DND-41 (cell line): ENCODE measurements around the gene DRICH1.
"Not testable (repeated sequence)": the region's sequence is repeated elsewhere in the genome, so short reads cannot be mapped to it uniquely, and the experiment has no call there.

Experiments
- ATAC-seq: fragments of 200-7000 bp; cut with Tn5 transposase; 3 replicates; pipeline ENCODE4 v1.9.1; 2021; ENCODE audit warnings: low read depth; ENCODE audit not compliant: insufficient read depth
- DNase-seq: peaks from one replicate; pipeline ENCODE4 v3.0.0-alpha.2; 2020
- H2AFZ ChIP-seq: 2 replicates; pipeline ENCODE4 v1.6.0; 2012; ENCODE audit warnings: low read depth, low read length
- H3K27ac ChIP-seq: 2 replicates; pipeline ENCODE4 v1.5.1; 2012; ENCODE audit warnings: low read length, inconsistent platforms
- H3K27me3 ChIP-seq: fragments of 200-600 bp; sonication (generic); 2 replicates; pipeline ENCODE4 v1.6.0; 2012; ENCODE audit warnings: low read length, mild to moderate bottlenecking, inconsistent platforms; ENCODE audit not compliant: insufficient read depth, poor library complexity
- H3K36me3 ChIP-seq: 2 replicates; pipeline ENCODE4 v1.5.1; 2012; ENCODE audit warnings: low read length, inconsistent platforms; ENCODE audit not compliant: insufficient read depth
- H3K4me1 ChIP-seq: 2 replicates; pipeline ENCODE4 v1.5.1; 2012; ENCODE audit warnings: mild to moderate bottlenecking, low read length; ENCODE audit not compliant: insufficient read depth
- H3K4me2 ChIP-seq: 2 replicates; pipeline ENCODE4 v1.6.0; 2012; ENCODE audit warnings: mild to moderate bottlenecking, moderate library complexity, low read length, inconsistent platforms; ENCODE audit not compliant: insufficient read depth
- H3K4me3 ChIP-seq, 2 experiments: fragments of 200-600 bp in 1 of 2; shearing (Covaris generic) in 1 of 2; 2 replicates each; pipeline ENCODE4 v1.5.1; 2012 to 2016; ENCODE audit warnings: inconsistent platforms in 2 of 2, low read length in 2 of 2, mild to moderate bottlenecking in 2 of 2, low read depth in 1 of 2, moderate library complexity in 1 of 2
- H3K79me2 ChIP-seq: 2 replicates; pipeline ENCODE4 v1.6.0; 2012; ENCODE audit warnings: low read length, inconsistent platforms; ENCODE audit not compliant: insufficient read depth
- H3K9ac ChIP-seq: 2 replicates; pipeline ENCODE4 v1.6.0; 2012; ENCODE audit warnings: low read depth, mild to moderate bottlenecking, inconsistent platforms, low read length, moderate library complexity
- H3K9me3 ChIP-seq: 2 replicates; pipeline ENCODE4 v1.5.1; 2012; ENCODE audit warnings: low read length, moderate library complexity, mild to moderate bottlenecking, inconsistent platforms; ENCODE audit not compliant: insufficient read depth, severe bottlenecking
- H4K20me1 ChIP-seq: 2 replicates; pipeline ENCODE4 v1.6.0; 2012; ENCODE audit warnings: low read length; ENCODE audit not compliant: insufficient read depth
- EZH2 ChIP-seq: IDR thresholded peaks from 3 replicates; pipeline ENCODE4 v1.6.1; 2012; ENCODE audit warnings: borderline replicate concordance, low read depth, mild to moderate bottlenecking, moderate library complexity, low read length, inconsistent platforms; ENCODE audit not compliant: severe bottlenecking
- TF ChIP-seq, protein P1 (sequence below): IDR thresholded peaks from 2 replicates; pipeline ENCODE4 v1.5.1; 2012; ENCODE audit warnings: borderline replicate concordance, low read length, moderate library complexity, mild to moderate bottlenecking; ENCODE audit not compliant: poor library complexity, severe bottlenecking; ENCODE audit errors: extremely low read depth

DRICH1 gene

DNA sequence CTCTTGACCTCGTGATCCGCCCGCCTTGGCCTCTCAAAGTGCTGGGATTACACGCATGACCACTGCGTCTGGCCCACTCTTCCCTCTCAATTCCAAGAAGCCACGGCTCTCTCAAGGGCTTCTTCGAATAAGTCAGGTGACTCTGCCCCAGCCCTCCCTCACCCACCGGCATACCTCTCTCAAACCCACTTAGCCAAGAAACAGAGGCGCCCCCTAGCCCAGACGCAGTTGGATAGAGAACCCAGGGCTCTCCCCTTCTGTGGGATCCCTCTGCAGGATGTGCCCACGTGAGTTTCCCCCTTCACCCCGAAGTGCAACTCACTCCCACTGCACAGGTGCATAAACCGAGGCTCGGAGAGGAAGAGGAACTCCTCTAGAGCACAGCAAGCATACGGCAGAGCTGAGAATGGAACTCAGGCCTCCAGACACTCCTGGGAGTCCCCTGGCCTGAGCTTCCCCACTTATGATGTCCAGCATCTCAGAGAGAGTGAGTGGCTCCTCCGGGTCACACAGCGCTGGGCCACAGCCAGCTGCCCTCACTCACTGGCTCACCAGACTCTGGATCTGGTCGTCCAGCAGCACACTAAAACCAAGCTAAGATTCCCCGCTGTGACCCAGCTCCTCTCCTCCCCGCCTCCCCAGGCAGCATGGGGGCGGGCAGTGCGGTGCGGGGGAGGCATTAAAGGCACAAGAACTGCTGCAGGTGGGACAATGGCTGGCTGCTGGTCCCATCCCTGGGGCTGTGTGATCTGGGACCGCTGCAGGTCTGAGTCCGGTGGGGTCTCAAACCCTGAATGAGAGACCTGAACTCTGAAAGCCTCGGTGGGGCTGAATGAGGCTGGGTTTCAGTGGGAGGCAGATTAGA is 41.9 kb upstream of the DRICH1 start:
- Histone ChIP-seq H3K27ac (no peak overlapping the region), H4K20me1 (no peaks in the 10 kb centered on the region), H3K9me3 (no peaks in the 10 kb centered on the region), H3K9ac (no peak overlapping the region), H3K79me2 (no peaks in the 10 kb centered on the region), H3K4me3 (no peak overlapping the region), H3K27me3 (no peaks in the 10 kb centered on the region), H3K4me1 (no peaks in the 10 kb centered on the region), H3K36me3 (peaks cover 35% of the 10 kb centered on the region), H2AFZ (no peak overlapping the region), H3K4me2 (no peak overlapping the region)
- TF ChIP-seq EZH2: no peak
- TF ChIP-seq, protein P1, sequence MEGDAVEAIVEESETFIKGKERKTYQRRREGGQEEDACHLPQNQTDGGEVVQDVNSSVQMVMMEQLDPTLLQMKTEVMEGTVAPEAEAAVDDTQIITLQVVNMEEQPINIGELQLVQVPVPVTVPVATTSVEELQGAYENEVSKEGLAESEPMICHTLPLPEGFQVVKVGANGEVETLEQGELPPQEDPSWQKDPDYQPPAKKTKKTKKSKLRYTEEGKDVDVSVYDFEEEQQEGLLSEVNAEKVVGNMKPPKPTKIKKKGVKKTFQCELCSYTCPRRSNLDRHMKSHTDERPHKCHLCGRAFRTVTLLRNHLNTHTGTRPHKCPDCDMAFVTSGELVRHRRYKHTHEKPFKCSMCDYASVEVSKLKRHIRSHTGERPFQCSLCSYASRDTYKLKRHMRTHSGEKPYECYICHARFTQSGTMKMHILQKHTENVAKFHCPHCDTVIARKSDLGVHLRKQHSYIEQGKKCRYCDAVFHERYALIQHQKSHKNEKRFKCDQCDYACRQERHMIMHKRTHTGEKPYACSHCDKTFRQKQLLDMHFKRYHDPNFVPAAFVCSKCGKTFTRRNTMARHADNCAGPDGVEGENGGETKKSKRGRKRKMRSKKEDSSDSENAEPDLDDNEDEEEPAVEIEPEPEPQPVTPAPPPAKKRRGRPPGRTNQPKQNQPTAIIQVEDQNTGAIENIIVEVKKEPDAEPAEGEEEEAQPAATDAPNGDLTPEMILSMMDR: no peak
- no peak for DNase-seq
- ATAC-seq: no peak

DNA sequence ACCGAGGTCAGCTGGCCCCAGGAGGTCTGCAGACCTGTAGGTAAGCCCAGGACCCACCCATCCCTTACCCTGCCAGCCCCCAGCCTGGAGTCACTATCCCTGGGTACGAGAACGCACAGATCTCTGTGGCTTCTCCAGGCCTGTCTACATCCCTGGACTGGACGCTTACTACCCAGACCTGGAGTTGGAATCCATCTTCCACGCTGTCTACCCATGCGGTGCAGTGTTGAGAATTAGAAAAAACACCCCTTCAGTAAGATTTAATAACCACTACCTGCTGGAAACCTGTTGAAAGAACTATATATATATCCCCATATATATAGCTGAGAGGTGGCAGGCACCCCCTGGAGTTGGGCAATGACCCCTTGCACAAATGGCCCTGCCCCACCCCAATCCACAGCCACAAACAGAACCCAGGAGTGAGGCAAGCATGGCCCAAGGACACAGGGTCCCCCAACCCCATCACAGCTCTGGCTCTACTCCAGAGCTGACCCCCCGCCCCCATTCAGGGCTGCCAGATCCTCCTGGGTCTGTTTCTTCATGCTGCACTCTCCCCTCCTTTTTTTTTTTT is 41.0 kb upstream of the DRICH1 start:
- DNase-seq (no peak), ATAC-seq (peak; percentile 10; the same call in 1 of the 3 replicates)
- Histone ChIP-seq H4K20me1 (no peaks in the 10 kb centered on the region), H3K79me2 (no peaks in the 10 kb centered on the region), H2AFZ (no peak overlapping the region), H3K36me3 (peaks cover 36% of the 10 kb centered on the region), H3K27me3 (no peaks in the 10 kb centered on the region), H3K4me2 (no peak overlapping the region), H3K4me3 (no peak overlapping the region), H3K27ac (no peak overlapping the region), H3K4me1 (no peaks in the 10 kb centered on the region), H3K9me3 (no peaks in the 10 kb centered on the region), H3K9ac (no peak overlapping the region)
- TF ChIP-seq, protein P1: no peak
- TF ChIP-seq EZH2: no peak

DNA sequence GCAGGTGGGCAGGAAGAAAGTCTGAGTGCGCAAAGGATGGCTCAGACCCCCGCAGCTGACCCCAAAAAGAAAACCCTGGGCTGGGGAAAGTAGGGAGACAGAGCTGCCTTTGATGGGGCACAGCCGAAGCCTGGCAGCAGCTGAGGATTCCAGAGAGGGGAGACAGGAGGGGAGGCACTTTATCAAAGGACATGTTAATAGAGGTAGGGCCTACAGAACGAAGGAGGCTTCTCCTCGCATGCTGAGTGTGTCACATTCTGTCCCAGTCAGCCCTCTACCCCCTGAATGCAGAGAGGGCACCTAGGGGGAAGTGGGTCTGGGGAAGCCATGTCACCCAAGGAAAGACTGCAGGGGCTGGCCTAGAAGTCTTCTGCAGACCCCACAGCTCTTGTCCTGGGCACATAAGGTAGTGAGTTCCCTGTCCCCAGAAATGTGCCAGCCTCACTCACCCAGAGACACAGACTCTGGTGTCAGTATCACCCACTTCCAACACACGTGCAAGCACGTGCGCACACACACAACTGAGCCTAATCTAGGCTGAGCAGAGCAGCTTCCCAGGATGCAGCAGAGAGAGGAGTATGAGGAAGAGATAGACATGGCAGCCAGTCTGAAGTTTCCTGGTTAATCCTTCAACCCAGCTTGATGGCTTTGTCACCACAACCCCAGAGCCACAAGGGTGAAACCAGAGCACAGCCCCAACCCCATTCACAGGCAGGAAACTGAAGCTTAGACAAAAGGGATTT is 40.4 kb upstream of the DRICH1 start:
- not testable (repeated sequence) for H3K4me1 ChIP-seq, H4K20me1 ChIP-seq, H3K79me2 ChIP-seq, H3K27me3 ChIP-seq, DNase-seq, H3K9me3 ChIP-seq, H3K27ac ChIP-seq, H3K4me2 ChIP-seq, H2AFZ ChIP-seq, H3K4me3 ChIP-seq, H3K9ac ChIP-seq
- peak; percentile 65 for ATAC-seq
- peaks cover 33% of the 10 kb centered on the region for H3K36me3 ChIP-seq

GRCh38 chr22:23671387-23671786 is 39.3 kb upstream of the DRICH1 start:
- not testable (repeated sequence) for H3K9ac ChIP-seq, H3K4me2 ChIP-seq, ATAC-seq, H3K79me2 ChIP-seq, H4K20me1 ChIP-seq, H3K9me3 ChIP-seq, H3K4me3 ChIP-seq, DNase-seq, H3K27me3 ChIP-seq, H3K4me1 ChIP-seq, H2AFZ ChIP-seq, H3K27ac ChIP-seq
- H3K36me3 ChIP-seq: peaks cover 24% of the 10 kb centered on the region
